Measurements from ENCODE around the gene JARID2. TPM values are rescaled to one million over a fixed set of nuclear protein-coding genes. Genes with fewer than 3 reads are reported as not detected.

JARID2 gene
- total and polyA plus RNA-seq, 4 donors = 1.4 to 12.3 (median 3.4) TPM

DNA sequence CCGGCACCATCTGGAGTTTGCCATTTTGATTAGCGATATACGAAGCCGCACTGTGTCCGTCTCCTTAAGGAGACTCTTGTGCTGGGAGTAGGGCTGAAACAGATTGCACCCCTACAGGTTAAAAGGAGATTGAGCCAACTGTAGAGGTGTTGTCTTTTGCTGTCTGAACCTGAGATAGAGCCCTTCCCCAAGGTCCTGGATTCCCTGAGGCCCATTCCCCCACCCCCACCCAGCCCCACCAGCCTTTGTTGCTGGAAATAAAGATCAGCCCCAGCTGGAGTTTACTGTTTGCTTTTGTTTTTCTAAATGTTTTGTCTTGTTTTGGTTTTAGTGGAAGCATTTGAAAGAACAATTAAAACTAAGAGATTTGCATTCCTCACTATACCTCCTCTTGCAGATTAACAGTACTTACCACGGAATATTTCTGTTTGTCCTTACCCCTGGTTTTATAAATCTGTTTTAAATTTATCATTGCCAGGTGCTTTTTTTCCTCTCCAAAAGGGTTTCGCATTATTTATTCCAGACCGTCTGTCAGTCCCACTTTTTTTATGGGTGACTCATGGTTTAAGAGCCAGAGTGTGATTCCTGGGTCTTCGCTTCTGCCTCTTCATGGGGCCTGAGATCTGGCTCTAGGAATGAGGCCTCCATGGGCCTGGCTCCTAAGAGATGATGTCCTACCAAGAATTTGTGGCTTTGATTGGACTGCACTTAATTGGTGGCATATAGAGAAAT is 247.7 kb downstream of the JARID2 start:
- WGBS = 97% methylated on average over 9 of the region's 9 CpGs
- H3K4me1 ChIP-seq (ENCODE audit: control insufficient read depth in 4 of 4, insufficient read depth in 4 of 4, low read length in 3 of 4) = no peaks in the 10 kb centered on the region
- peaks cover 0 to 15% (median 3%) of the 10 kb centered on the region in 4 donors for H3K36me3 ChIP-seq (ENCODE audit: control insufficient read depth in 4 of 4, insufficient read depth in 3 of 4, low read depth in 1 of 4, low read length in 3 of 4)

DNA sequence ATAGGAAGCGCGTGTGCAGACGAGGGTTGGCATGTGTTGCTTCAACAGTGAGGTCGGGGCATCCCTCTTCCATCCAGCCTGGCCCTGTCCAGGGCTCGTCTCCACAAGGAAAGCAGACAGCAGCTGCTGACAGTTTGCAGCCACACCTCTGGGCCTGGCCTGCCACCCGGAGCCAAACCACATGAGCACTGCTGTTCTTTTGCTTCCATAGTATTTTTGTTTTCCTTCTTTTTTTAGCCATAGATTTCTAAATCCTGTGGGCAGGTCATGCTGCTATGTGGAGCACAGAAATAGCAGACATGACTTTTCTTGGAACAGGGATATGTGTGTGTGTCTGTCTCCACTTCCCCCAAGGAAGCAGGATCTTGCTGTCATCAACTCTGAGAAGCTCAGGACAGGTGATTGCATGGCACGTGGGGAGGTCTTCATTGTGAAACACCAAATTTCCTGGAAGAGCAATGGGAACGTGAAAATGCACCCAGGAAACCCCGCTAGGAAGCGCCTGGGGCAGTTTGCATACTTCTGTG is 249.6 kb downstream of the JARID2 start:
- H3K36me3 ChIP-seq (ENCODE audit: control insufficient read depth in 4 of 4, insufficient read depth in 3 of 4, low read depth in 1 of 4, low read length in 3 of 4) = peaks cover under 1 to 8% (median 3%) of the 10 kb centered on the region in 4 donors
- 88% methylated on average over 10 of the region's 10 CpGs for WGBS
- TF ChIP-seq ATF3 (IDR thresholded peaks at IDR 0.05) = no peak
- no peak for TF ChIP-seq JUND (IDR thresholded peaks at IDR 0.05)

More for the DNA sequence above, 247.7 kb downstream of the JARID2 start:
- Histone ChIP-seq H3K9me3 (ENCODE audit: control insufficient read depth in 4 of 4, low read length in 3 of 4) (no peaks in the 10 kb centered on the region), H3K9ac (ENCODE audit: low read depth in 1 of 2, low read length in 2 of 2) (no peak overlapping the region), H3K27ac (ENCODE audit: low read depth in 1 of 2, low read length in 2 of 2) (no peak overlapping the region), H3K27me3 (ENCODE audit: control insufficient read depth in 4 of 4, insufficient read depth in 4 of 4, low read length in 3 of 4) (no peaks in the 10 kb centered on the region), H3K4me3 (ENCODE audit: low read depth in 1 of 3, low read length in 3 of 3) (no peak overlapping the region)
- no peak for TF ChIP-seq GABPA (IDR thresholded peaks at IDR 0.05 in 1 of 2, conservative IDR thresholded peaks at IDR 0.05 in 1 of 2)
- TF ChIP-seq NR2F2 (IDR thresholded peaks at IDR 0.05) = no peak
- TF ChIP-seq, protein P1, sequence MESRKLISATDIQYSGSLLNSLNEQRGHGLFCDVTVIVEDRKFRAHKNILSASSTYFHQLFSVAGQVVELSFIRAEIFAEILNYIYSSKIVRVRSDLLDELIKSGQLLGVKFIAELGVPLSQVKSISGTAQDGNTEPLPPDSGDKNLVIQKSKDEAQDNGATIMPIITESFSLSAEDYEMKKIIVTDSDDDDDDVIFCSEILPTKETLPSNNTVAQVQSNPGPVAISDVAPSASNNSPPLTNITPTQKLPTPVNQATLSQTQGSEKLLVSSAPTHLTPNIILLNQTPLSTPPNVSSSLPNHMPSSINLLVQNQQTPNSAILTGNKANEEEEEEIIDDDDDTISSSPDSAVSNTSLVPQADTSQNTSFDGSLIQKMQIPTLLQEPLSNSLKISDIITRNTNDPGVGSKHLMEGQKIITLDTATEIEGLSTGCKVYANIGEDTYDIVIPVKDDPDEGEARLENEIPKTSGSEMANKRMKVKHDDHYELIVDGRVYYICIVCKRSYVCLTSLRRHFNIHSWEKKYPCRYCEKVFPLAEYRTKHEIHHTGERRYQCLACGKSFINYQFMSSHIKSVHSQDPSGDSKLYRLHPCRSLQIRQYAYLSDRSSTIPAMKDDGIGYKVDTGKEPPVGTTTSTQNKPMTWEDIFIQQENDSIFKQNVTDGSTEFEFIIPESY (IDR thresholded peaks at IDR 0.05) = no peak
- no peak for TF ChIP-seq YY1 (IDR thresholded peaks at IDR 0.05)
- TF ChIP-seq JUND (IDR thresholded peaks at IDR 0.05) = no peak
- no peak for TF ChIP-seq RAD21 (IDR thresholded peaks at IDR 0.05)
- TF ChIP-seq HNF4A (conservative IDR thresholded peaks at IDR 0.05) = no peak
- no peak for TF ChIP-seq ATF3 (IDR thresholded peaks at IDR 0.05)
- TF ChIP-seq, protein P2, sequence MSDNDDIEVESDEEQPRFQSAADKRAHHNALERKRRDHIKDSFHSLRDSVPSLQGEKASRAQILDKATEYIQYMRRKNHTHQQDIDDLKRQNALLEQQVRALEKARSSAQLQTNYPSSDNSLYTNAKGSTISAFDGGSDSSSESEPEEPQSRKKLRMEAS (IDR thresholded peaks at IDR 0.05) = no peak
- TF ChIP-seq EGR1 (IDR thresholded peaks at IDR 0.05; ENCODE audit: low read depth in 2 of 2) = no peak
- TF ChIP-seq HNF4G (IDR thresholded peaks at IDR 0.05) = no peak
- no peak for TF ChIP-seq SP1 (IDR thresholded peaks at IDR 0.05)
- TF ChIP-seq FOXA2 (IDR thresholded peaks at IDR 0.05) = no peak
- TF ChIP-seq, protein P3, sequence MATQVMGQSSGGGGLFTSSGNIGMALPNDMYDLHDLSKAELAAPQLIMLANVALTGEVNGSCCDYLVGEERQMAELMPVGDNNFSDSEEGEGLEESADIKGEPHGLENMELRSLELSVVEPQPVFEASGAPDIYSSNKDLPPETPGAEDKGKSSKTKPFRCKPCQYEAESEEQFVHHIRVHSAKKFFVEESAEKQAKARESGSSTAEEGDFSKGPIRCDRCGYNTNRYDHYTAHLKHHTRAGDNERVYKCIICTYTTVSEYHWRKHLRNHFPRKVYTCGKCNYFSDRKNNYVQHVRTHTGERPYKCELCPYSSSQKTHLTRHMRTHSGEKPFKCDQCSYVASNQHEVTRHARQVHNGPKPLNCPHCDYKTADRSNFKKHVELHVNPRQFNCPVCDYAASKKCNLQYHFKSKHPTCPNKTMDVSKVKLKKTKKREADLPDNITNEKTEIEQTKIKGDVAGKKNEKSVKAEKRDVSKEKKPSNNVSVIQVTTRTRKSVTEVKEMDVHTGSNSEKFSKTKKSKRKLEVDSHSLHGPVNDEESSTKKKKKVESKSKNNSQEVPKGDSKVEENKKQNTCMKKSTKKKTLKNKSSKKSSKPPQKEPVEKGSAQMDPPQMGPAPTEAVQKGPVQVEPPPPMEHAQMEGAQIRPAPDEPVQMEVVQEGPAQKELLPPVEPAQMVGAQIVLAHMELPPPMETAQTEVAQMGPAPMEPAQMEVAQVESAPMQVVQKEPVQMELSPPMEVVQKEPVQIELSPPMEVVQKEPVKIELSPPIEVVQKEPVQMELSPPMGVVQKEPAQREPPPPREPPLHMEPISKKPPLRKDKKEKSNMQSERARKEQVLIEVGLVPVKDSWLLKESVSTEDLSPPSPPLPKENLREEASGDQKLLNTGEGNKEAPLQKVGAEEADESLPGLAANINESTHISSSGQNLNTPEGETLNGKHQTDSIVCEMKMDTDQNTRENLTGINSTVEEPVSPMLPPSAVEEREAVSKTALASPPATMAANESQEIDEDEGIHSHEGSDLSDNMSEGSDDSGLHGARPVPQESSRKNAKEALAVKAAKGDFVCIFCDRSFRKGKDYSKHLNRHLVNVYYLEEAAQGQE (IDR thresholded peaks at IDR 0.05) = no peak
- no peak for DNase-seq (ENCODE audit: low spot score)

More for the DNA sequence above, 249.6 kb downstream of the JARID2 start:
- no peaks in the 10 kb centered on the region for H3K4me1 ChIP-seq (ENCODE audit: control insufficient read depth in 4 of 4, insufficient read depth in 4 of 4, low read length in 3 of 4)
- H3K27ac ChIP-seq (ENCODE audit: low read depth in 1 of 2, low read length in 2 of 2) = no peak overlapping the region
- no peaks in the 10 kb centered on the region for H3K9me3 ChIP-seq (ENCODE audit: control insufficient read depth in 4 of 4, low read length in 3 of 4)
- H3K27me3 ChIP-seq (ENCODE audit: control insufficient read depth in 4 of 4, insufficient read depth in 4 of 4, low read length in 3 of 4) = no peaks in the 10 kb centered on the region
- DNase-seq (ENCODE audit: low spot score) = no peak
- H3K4me3 ChIP-seq (ENCODE audit: low read depth in 1 of 3, low read length in 3 of 3) = no peak overlapping the region
- no peak overlapping the region for H3K9ac ChIP-seq (ENCODE audit: low read depth in 1 of 2, low read length in 2 of 2)

Data from liver (tissue), 9 donors.